Hypothalamus (tissue), 51 donors: Measurements from ENCODE around the gene CCDC18.

ENCODE experiments used
- DNase-seq, 51 donors: peaks; one replicate each; lab custom pipeline; 2025; lab: John Stamatoyannopoulos, UW

The CCDC18 gene

DNA sequence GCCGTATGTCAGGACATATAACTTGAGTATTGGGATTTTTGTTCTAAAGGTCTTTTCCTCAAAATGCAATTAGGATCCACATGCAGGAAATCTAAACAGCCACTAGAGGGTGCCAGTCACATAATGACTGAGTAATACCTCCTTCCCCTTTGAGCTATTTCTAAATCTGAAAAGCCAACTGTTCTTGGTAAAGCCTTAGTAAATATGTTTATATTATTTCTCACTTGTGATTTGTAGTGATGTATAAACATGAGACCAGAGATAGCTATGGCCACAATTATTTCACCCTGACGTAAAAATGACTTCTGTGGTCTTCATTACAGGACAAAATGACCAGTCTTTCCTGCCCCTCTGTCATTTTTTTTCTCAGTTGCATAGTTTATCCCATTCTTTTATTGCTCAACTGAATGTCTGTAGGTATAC is 124.2 kb downstream of the CCDC18 start:
- DNase-seq, result peak in 17 of 51 donors; percentile 2 to 57 (median 13)

DNA sequence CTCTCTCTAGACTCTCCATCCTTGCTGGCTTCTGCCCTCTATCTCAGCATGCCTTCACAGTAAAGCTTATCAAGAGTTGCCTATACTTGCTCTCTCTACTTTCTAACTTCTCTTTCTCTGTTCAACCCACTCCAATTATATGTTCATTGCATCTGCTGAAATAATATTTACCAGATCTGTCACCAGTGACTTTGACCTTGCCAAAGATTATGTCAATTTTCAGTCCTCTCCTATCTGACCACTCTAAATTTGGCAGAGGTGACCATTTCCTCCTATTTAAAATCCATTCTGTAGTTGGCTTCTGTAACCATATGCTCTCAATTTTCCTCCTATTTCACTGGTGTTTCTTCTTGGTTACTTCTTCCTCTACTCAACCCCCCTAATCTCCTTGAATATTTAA is 126.4 kb downstream of the CCDC18 start:
- no peak for DNase-seq

DNA sequence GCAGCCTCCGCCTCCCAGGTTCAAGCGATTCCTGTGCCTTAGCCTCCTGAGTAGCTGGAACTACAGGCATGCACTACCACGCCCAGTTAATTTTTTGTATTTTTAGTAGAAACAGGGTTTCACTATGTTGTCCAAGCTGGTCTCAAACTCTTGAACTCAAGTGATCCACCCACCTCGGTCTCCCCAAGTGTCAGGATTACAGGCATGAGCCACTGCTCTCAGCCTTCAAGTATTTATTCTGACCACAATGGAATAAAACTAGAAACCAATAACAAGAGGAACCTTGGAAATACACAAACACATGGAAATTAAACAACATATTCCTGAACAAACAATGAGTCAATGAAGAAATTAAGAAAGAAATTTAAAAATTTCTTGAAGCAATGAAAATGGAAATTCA is 132.5 kb downstream of the CCDC18 start:
- no peak for DNase-seq

DNA sequence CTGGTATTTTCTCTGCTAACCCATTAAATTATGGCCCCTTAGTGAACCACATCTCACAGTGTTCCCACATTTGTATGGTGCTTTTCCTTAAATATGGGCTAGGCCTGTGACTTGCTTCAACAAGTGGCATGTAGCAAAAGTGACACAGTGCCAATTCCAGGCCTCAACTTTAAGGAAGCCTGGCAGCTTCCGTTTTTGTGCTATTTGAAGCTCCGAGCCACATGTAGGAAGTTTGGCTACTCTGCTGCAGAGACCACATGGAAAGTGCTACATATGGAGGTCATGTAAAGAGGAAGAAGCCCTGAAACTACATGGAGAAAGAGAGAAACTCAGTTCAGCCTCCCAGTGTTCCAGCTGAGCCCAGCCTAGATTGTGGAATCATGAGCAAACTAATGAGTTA is 136.7 kb downstream of the CCDC18 start:
- DNase-seq, result peak in 20 of 51 donors; percentile 1 to 40 (median 7)

DNA sequence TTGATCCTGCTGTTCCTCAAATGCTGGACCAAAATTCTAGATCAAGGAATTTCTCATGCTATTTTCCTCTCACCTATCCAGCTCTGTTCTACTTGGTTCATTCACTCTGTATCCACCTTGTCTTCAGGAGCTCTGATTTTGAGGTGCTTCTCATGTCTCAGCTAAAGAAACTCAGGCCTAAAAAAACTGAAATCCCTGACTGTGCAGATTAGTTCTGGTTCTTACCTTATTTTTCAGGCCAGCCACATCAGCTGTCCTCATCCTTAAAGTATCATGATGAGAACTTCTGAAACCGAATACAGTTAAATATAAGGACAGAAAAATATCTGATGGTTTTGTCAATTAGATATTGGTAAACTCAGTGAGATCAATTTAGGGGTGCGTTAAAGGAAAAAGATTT is 137.4 kb downstream of the CCDC18 start:
- no peak for DNase-seq

DNA sequence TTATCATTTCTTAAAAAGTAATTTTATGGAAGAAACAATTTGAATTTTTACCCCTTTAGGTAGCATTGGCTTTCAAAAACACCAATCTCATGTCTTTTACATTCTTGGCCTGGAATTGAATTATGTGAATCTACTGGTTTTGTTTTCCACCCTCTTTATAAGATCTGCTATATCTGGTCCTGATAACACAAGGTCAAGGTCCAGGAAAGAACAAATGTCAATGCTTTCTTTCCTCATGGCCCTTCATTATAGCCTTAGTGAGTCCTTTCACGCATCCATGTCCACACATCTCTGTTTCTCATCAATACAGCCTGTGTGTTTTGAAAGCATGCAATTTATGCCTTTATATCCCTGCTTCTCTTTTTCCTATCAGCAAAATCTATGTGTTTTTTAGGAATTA is 141.2 kb downstream of the CCDC18 start:
- DNase-seq, result no peak

DNA sequence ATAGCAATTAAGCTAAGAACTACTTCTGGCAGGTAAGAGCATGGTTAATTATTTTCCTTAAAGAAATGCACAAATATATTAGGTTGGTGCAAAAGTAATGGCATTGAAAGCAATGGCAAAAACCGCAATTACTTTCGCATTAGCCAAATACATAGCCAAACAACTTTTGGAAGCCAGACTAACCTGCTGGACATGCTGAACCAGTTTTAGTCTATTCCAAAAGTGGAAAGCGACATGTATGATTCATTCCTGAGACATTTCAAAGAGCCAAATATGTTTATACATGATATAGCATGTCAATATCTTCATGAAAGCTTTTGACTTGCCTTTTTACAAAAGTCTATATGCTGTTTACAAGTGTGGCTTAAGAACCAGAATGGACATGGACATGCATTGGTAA is 141.8 kb downstream of the CCDC18 start:
- no peak for DNase-seq

DNA sequence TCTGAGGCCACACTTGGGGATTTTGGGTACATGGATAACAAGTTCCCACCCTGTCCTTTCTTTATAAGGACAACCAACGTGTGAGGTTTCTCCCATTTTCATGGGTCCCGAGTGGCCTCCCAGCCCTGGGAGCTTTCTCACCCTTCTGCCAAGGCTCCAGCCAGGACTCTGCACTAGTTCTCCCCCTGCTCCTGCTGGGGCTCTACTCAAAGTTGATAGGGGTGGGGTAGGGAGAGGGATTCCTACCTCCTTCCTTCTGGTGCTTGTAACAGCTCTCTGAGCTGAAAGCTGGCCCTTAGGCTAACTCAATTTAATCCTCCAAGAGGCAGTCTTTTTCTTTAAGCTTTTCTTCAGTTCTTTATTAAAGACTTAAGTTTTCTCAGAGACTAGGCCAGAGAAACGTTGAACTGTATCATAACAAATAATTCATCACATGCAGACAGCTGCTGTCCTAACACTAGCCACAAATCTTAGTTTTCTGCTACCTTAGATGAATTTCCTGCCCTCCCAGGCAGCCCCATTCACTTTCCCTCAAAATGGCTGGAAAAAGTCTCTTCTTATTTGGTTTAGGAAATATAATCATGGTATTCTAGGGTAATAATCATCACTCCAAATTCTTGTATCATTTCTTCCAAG is 142.8 kb downstream of the CCDC18 start:
- DNase-seq, result no peak

DNA sequence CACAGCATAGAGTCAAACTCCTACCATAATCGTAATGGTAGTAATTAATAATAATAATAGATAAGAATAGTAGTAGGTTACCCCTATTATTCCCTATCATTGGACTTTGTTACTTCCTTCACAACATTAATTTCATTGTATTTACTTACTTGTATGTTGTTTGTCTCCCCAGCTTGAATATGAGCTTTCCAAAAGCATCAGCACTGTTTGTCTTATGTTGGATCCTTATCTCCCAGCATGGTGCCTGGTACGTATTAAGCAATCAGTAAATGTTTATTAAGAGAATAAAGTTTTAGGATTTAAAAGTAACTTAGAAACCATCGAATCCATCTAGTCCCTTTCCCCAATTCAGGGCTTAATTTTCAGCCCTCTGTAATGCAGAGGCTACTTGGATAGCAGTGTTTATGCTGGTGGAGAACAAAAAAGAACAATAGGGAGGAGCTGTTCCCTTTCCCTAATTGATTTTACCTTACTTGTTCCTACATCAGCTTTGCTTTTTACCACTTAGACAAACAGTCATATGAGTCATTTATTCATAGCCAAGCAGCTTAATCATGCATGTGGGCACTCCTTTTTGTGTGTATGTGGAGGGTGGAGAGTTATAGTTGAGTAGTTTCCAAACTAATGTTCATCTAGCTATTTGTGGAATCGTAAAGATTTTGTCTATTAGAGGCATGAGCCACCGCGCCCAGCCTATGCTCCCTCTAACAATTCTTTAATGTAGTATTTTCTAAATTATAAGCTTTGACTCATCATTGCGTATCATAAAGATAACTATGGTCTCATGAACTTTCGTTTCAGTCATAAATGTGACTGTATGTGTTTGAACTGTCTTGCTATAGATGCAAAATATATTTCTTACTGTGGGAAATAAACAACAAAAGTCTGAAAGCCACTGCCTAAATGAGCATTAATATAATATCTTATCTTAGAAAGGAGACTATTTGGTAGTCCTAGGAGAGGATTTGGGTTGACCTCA is 144.3 kb downstream of the CCDC18 start:
- peak in 1 of 51 donors; percentile 31 for DNase-seq
